ENCODE results near the gene YIPF2.

GRCh38 chr19:10895920-10896319 lies 32.5 kb downstream of the YIPF2 start:
- TF ChIP-seq CTCF (IDR thresholded peaks at IDR 0.05; ENCODE audit: low read depth, low read length), result no peak
- no peak for TF ChIP-seq EZH2phosphoT487 (IDR thresholded peaks at IDR 0.05; ENCODE audit: low read depth)

Data from OCI-LY3 (cell line).